ENCODE results near the gene CHAF1A.

Gene CHAF1A

DNA sequence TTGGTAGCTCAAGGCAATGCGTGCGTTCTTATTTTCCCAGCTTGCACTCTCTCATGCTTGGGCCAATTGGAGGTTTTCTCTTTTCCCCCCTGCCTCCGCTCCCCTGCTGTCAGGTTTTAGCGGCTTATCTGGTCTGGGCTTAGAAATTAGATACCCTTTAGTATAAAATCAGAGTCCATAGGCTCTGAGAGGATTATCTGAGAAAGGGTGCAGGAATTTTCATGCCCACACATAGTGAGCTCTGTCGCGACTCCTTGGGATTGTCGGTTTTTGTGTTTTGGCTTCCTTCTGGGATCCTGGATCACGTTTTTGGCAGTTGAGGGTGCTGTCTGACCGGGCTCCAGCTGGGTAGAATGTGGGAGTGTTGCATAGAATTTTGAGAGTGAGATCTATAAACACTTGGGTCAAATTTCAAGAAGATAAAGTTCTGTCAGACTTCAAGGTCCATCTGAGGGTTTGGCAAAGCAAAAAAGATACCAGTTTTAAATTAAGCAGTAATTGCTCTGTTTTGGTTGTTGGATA lies 12.4 kb downstream of the CHAF1A start (continued):
- TF ChIP-seq KLF10 (tag by site-specific recombination; IDR thresholded peaks at IDR 0.05), result peak; percentile 39; the same call in 1 of the 2 replicates

DNA sequence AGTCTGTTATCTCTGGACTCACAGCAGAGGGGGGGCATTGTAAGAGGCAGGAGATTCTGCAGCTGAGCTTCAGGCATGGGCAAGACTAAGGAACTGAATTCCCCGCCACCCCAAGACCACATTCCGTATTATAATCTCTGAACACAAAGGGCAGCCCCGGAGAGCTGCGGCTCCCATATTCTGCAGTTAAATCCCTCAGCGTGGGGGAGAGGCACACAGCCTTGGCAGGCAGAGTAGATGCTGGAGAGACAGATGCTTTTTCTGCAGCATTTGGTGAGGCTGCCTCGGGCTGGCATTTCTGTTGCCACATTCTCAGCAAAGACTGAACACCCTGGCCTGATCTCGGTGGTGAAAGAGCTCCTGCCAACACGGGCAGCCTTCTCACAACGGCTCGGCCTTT lies 12.9 kb downstream of the CHAF1A start:
- H3K4me3 ChIP-seq (ENCODE audit: low read depth, low read length), result no peak overlapping the region
- no peaks in the 10 kb centered on the region for H3K9me3 ChIP-seq (ENCODE audit: control insufficient read depth, insufficient read depth, low read depth, low read length)
- H3K4me1 ChIP-seq (ENCODE audit: control insufficient read depth, insufficient read depth, low read length), result peaks cover 15% of the 10 kb centered on the region
- TF ChIP-seq ZBTB17 (tag by site-specific recombination; IDR thresholded peaks at IDR 0.05), result no peak
- TF ChIP-seq, protein P1, sequence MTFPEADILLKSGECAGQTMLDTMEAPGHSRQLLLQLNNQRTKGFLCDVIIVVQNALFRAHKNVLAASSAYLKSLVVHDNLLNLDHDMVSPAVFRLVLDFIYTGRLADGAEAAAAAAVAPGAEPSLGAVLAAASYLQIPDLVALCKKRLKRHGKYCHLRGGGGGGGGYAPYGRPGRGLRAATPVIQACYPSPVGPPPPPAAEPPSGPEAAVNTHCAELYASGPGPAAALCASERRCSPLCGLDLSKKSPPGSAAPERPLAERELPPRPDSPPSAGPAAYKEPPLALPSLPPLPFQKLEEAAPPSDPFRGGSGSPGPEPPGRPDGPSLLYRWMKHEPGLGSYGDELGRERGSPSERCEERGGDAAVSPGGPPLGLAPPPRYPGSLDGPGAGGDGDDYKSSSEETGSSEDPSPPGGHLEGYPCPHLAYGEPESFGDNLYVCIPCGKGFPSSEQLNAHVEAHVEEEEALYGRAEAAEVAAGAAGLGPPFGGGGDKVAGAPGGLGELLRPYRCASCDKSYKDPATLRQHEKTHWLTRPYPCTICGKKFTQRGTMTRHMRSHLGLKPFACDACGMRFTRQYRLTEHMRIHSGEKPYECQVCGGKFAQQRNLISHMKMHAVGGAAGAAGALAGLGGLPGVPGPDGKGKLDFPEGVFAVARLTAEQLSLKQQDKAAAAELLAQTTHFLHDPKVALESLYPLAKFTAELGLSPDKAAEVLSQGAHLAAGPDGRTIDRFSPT (tag by site-specific recombination; IDR thresholded peaks at IDR 0.05), result no peak
- H3K36me3 ChIP-seq (ENCODE audit: control insufficient read depth in 2 of 2, insufficient read depth in 1 of 2, low read length in 2 of 2), result peaks cover 69 to 94% of the 10 kb centered on the region in 2 experiments
- POLR2A ChIA-PET, result interaction anchor here (0.6 to 2.5 kb wide), 4 partner anchors 9 to 266 kb away, joined by 3 to 9 read pairs (median 6); no protein-coding TSS in a partner anchor
- CTCF ChIA-PET, result interaction anchor here (0.6 to 3.2 kb wide), 4 partner anchors 8 to 148 kb away, joined by 3 to 14 read pairs (median 3); no protein-coding TSS in a partner anchor
- H3K27ac ChIP-seq (ENCODE audit: extremely low read depth, low read depth, low read length), result no peak overlapping the region

DNA sequence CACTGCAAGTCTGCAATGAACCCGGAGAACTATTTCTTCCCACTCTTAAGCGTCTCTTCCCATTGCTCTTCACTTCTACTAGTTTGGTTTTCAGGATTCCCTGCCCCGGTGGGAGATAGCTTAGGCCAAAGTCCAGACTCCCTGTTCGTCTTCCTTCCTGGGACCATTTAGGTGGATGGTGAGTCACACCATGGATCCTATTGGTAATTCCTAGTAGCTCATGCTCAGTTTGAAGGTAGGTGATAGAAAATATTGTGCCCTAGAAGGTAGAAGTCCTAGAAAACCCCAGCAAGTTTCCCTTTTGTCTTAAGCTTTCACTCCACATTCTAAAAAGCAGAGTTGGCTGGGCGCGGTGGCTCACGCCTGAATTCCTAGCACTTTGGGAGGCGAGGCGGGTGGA lies 13.8 kb downstream of the CHAF1A start:
- H3K4me3 ChIP-seq (ENCODE audit: low read depth, low read length), result no peak overlapping the region
- CTCF ChIA-PET, result interaction anchor here (0.7 to 3.2 kb wide), 4 partner anchors 14 to 942 kb away, joined by 3 to 14 read pairs (median 4); no protein-coding TSS in a partner anchor
- peaks cover 15% of the 10 kb centered on the region for H3K4me1 ChIP-seq (ENCODE audit: control insufficient read depth, insufficient read depth, low read length)
- peaks cover 68 to 94% of the 10 kb centered on the region in 2 experiments for H3K36me3 ChIP-seq (ENCODE audit: control insufficient read depth in 2 of 2, insufficient read depth in 1 of 2, low read length in 2 of 2)
- TF ChIP-seq ZNF16 (tag by site-specific recombination; IDR thresholded peaks at IDR 0.05; ENCODE audit: low read depth), result no peak
- no peak for TF ChIP-seq WT1 (tag by site-specific recombination; IDR thresholded peaks at IDR 0.05)
- TF ChIP-seq, protein P2, sequence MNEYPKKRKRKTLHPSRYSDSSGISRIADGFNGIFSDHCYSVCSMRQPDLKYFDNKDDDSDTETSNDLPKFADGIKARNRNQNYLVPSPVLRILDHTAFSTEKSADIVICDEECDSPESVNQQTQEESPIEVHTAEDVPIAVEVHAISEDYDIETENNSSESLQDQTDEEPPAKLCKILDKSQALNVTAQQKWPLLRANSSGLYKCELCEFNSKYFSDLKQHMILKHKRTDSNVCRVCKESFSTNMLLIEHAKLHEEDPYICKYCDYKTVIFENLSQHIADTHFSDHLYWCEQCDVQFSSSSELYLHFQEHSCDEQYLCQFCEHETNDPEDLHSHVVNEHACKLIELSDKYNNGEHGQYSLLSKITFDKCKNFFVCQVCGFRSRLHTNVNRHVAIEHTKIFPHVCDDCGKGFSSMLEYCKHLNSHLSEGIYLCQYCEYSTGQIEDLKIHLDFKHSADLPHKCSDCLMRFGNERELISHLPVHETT (tag by site-specific recombination; IDR thresholded peaks at IDR 0.05), result no peak
- peak; percentile 71 for TF ChIP-seq PRDM1 (tag by site-specific recombination; IDR thresholded peaks at IDR 0.05)
- no peak for TF ChIP-seq ZNF529 (tag by site-specific recombination; IDR thresholded peaks at IDR 0.05; ENCODE audit: insufficient replicate concordance)
- no peak for TF ChIP-seq ZNF2 (tag by site-specific recombination; IDR thresholded peaks at IDR 0.05)
- no peak for TF ChIP-seq ZNF621 (tag by site-specific recombination; IDR thresholded peaks at IDR 0.05)
- no peaks in the 10 kb centered on the region for H3K9me3 ChIP-seq (ENCODE audit: control insufficient read depth, insufficient read depth, low read depth, low read length)
- no peak overlapping the region for H3K27ac ChIP-seq (ENCODE audit: extremely low read depth, low read depth, low read length)
- POLR2A ChIA-PET, result interaction anchor here (1.9 to 2.5 kb wide), 3 partner anchors 10 to 14 kb away, joined by 8 to 9 read pairs (median 8); no protein-coding TSS in a partner anchor

DNA sequence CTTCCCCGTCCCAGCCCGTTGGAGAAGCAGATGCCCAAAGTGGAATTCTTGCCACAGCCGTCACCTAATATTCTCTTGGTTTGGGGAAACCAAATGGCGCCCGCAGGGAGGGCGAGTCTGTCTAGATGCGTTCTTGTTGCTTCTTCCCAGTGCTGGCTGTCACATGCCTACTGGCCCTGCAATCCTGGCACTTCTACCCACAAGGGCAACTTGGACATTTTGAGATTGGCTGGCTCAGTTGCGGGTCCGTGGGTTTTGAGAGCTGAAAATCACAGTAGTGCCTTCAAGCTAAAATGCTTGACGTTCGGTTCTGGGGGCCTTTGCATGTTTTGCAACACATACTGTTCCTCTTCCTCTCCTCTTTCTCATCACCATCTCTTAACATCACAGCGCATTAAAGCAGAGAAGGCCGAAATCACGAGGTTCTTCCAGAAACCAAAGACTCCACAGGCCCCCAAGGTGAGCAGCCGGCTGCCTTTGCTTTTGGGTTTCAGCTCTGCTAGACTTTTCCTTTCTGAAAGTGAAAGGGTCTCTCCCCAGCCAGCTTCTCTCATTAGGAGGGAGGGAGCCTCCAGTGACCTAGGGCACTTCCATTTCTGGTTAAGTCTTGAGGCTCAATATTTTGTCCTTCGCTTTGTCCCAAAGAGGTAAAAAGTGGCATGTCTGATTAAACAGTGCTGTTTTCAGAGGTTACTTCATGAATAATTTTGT lies 21.1 kb downstream of the CHAF1A start:
- Histone ChIP-seq H3K4me3 (ENCODE audit: low read depth, low read length) (no peak overlapping the region), H3K9me3 (ENCODE audit: control insufficient read depth, insufficient read depth, low read depth, low read length) (no peaks in the 10 kb centered on the region), H3K4me1 (ENCODE audit: control insufficient read depth, insufficient read depth, low read length) (no peaks in the 10 kb centered on the region), H3K27ac (ENCODE audit: extremely low read depth, low read depth, low read length) (no peak overlapping the region), H3K36me3 (ENCODE audit: control insufficient read depth in 2 of 2, insufficient read depth in 1 of 2, low read length in 2 of 2) (peaks cover 68 to 83% of the 10 kb centered on the region in 2 experiments)
- TF ChIP-seq ZNF426 (tag by site-specific recombination; IDR thresholded peaks at IDR 0.05), result no peak
- no peak for TF ChIP-seq ZNF274 (IDR thresholded peaks at IDR 0.05; ENCODE audit: low read length)
- no peak for TF ChIP-seq ZNF274 (tag by site-specific recombination; IDR thresholded peaks at IDR 0.05; ENCODE audit: borderline replicate concordance)
- TF ChIP-seq ZNF311 (tag by site-specific recombination; IDR thresholded peaks at IDR 0.05; ENCODE audit: borderline replicate concordance), result no peak
- no peak for TF ChIP-seq ZNF747 (tag by site-specific recombination; IDR thresholded peaks at IDR 0.05)
- peak; percentile 66; the same call in 1 of the 2 replicates for TF ChIP-seq PRDM1 (tag by site-specific recombination; IDR thresholded peaks at IDR 0.05)
- TF ChIP-seq ZNF792 (tag by site-specific recombination; IDR thresholded peaks at IDR 0.05), result no peak
- TF ChIP-seq ZBTB48 (tag by site-specific recombination; IDR thresholded peaks at IDR 0.05), result no peak
- ChIA-PET POLR2A (interaction anchor here (1.3 kb wide), 1 partner anchor 22 kb away, joined by 3 read pairs; the partner anchor contains the start of gene CHAF1A), CTCF (interaction anchor here (0.6 to 1.0 kb wide), 5 partner anchors 8 to 157 kb away, joined by 3 to 4 read pairs (median 3); no protein-coding TSS in a partner anchor)

Measured in HEK293 (cell line).